GM10266 (cell line): Measurements from ENCODE around the gene ADAMTS18.

Source experiments
- DNase-seq: peaks from one replicate; pipeline ENCODE4 v3.0.0; 2012; ENCODE audit errors: extremely low spot score
- CTCF ChIP-seq: IDR thresholded peaks from 2 replicates; pipeline ENCODE4 v1.5.1; 2012; ENCODE audit warnings: mild to moderate bottlenecking, low read depth; ENCODE audit not compliant: control insufficient read depth, insufficient read depth; ENCODE audit errors: missing control alignments

ADAMTS18 gene

GRCh38 chr16:77373726-77374125 is 61.1 kb downstream of the ADAMTS18 start:
- no peak for TF ChIP-seq CTCF
- DNase-seq, result no peak

GRCh38 chr16:77364770-77365169 is 70.1 kb downstream of the ADAMTS18 start:
- DNase-seq, result no peak
- no peak for TF ChIP-seq CTCF

GRCh38 chr16:77359065-77359502 is 75.8 kb downstream of the ADAMTS18 start:
- no peak for DNase-seq
- no peak for TF ChIP-seq CTCF

GRCh38 chr16:77353587-77354263 is 81.1 kb downstream of the ADAMTS18 start:
- no peak for TF ChIP-seq CTCF
- no peak for DNase-seq

GRCh38 chr16:77344341-77344740 is 90.5 kb downstream of the ADAMTS18 start:
- TF ChIP-seq CTCF, result no peak
- no peak for DNase-seq

GRCh38 chr16:77336637-77337036 is 98.2 kb downstream of the ADAMTS18 start:
- no peak for DNase-seq
- TF ChIP-seq CTCF, result no peak

- TF ChIP-seq CTCF, result no peak
- DNase-seq, result no peak
These were observed 99.1 kb downstream of the ADAMTS18 start for GRCh38 chr16:77335652-77336234.
